SK-N-SH (cell line): ENCODE measurements around the gene OR51B6. TPM values are rescaled to one million over a fixed set of nuclear protein-coding genes. Genes with fewer than 3 reads are reported as not detected.

Experiments used
- CTCF ChIA-PET: fragments of 300-600, 350-600 bp; formaldehyde crosslinking; extraction: SDS; loops from one replicate; lab custom pipeline; 2021; lab: Yijun Ruan, JAX
- POLR2A ChIA-PET: fragments of 350-600 bp; sonication (Branson Sonifier 250); formaldehyde crosslinking; extraction: SDS; loops from one replicate; lab custom pipeline; 2020; ENCODE audit warnings: antibody characterized with exemption, inconsistent platforms; lab: Yijun Ruan, JAX
- DNase-seq: peaks from one replicate; pipeline ENCODE4 v3.0.0; 2012
- H2AFZ ChIP-seq: fragments of 200-600 bp; sonication (generic); 2 replicates; pipeline ENCODE4 v1.8.1; 2016; ENCODE audit warnings: antibody characterized with exemption, mild to moderate bottlenecking, low read depth
- H3F3A ChIP-seq: fragments of 200-600 bp; sonication (generic); replicated peaks from 2 replicates; pipeline ENCODE3; 2016; ENCODE audit warnings: antibody characterized with exemption, mild to moderate bottlenecking; ENCODE audit not compliant: insufficient read depth
- H3K27ac ChIP-seq, 2 experiments: fragments of 200-500 bp in 1 of 2; fragments of 200-600 bp in 1 of 2; sonication (Bioruptor generic) in 1 of 2; sonication (generic), shearing (Covaris generic) in 1 of 2; 2 replicates each; pipeline versions ENCODE4 v1.5.1 to v1.6.1; 2014 to 2016; ENCODE audit warnings: low read depth in 2 of 2, inconsistent platforms in 1 of 2, low read length in 1 of 2, mild to moderate bottlenecking in 1 of 2, mixed read lengths in 1 of 2
- H3K27me3 ChIP-seq: fragments of 200-600 bp; sonication (generic), shearing (Covaris generic); 2 replicates; pipeline ENCODE4 v1.6.1; 2016; ENCODE audit warnings: mixed run types; ENCODE audit not compliant: insufficient read depth
- H3K36me3 ChIP-seq, 2 experiments: fragments of 200-500 bp in 1 of 2; fragments of 200-600 bp in 1 of 2; sonication (Bioruptor generic) in 1 of 2; sonication (generic) in 1 of 2; replicated peaks in 1 of 2; 2 replicates each; pipeline versions ENCODE3 to v1.5.1; 2014 to 2016; ENCODE audit warnings: low read length in 1 of 2, mild to moderate bottlenecking in 1 of 2; ENCODE audit not compliant: insufficient read depth in 2 of 2, control insufficient read depth in 1 of 2
- H3K4me1 ChIP-seq, 2 experiments: fragments of 200-500 bp in 1 of 2; fragments of 200-600 bp in 1 of 2; sonication (Bioruptor generic) in 1 of 2; sonication (generic), shearing (Covaris generic) in 1 of 2; 2 replicates each; pipeline versions ENCODE4 v1.5.1 to v1.6.1; 2014 to 2016; ENCODE audit warnings: low read depth in 1 of 2, low read length in 1 of 2, mixed run types in 1 of 2; ENCODE audit not compliant: insufficient read depth in 2 of 2, control insufficient read depth in 1 of 2
- H3K4me2 ChIP-seq: fragments of 200-600 bp; sonication (generic), shearing (Covaris generic); 2 replicates; pipeline ENCODE4 v1.6.1; 2017; ENCODE audit warnings: mixed run types
- H3K4me3 ChIP-seq, 2 experiments: fragments of 200-500 bp in 1 of 2; fragments of 200-600 bp in 1 of 2; sonication (Bioruptor generic) in 1 of 2; sonication (generic), shearing (Covaris generic) in 1 of 2; 2 replicates each; pipeline versions ENCODE4 v1.5.1 to v1.8.1; 2014 to 2016; ENCODE audit warnings: low read depth in 2 of 2, inconsistent platforms in 1 of 2, low read length in 1 of 2, mild to moderate bottlenecking in 1 of 2, mixed read lengths in 1 of 2, moderate library complexity in 1 of 2
- H3K79me2 ChIP-seq: fragments of 200-600 bp; sonication (generic); 2 replicates; pipeline ENCODE4 v1.8.1; 2017; ENCODE audit warnings: mild to moderate bottlenecking; ENCODE audit not compliant: insufficient read depth
- H3K9ac ChIP-seq: fragments of 200-600 bp; sonication (generic); 2 replicates; pipeline ENCODE4 v1.6.1; 2017; ENCODE audit warnings: mixed run types
- H3K9me2 ChIP-seq: fragments of 200-600 bp; sonication (generic); 2 replicates; pipeline ENCODE4 v1.6.1; 2017; ENCODE audit warnings: mixed run types
- H3K9me3 ChIP-seq: fragments of 200-600 bp; sonication (generic); 2 replicates; pipeline ENCODE4 v1.6.1; 2017; ENCODE audit warnings: mixed run types, mild to moderate bottlenecking, moderate library complexity
- H4K20me1 ChIP-seq: fragments of 200-600 bp; sonication (generic); 2 replicates; pipeline ENCODE4 v1.6.1; 2017; ENCODE audit warnings: mild to moderate bottlenecking, mixed run types; ENCODE audit not compliant: insufficient read depth
- EP300 ChIP-seq, 2 experiments: IDR thresholded peaks; 2 replicates each; pipeline versions ENCODE4 v1.4.0 to v1.6.1; 2012; ENCODE audit warnings: borderline replicate concordance in 1 of 2, low read depth in 1 of 2, low read length in 1 of 2
- EZH2phosphoT487 ChIP-seq: fragments of 200-600 bp; sonication (generic); IDR thresholded peaks from 2 replicates; pipeline ENCODE4 v1.6.1; 2017; ENCODE audit warnings: low read depth, mixed run types, mild to moderate bottlenecking, antibody characterized with exemption, moderate library complexity, borderline replicate concordance
- FOSL2 ChIP-seq: IDR thresholded peaks from 2 replicates; pipeline ENCODE4 v1.4.0; 2012; ENCODE audit warnings: low read depth, mild to moderate bottlenecking, moderate library complexity, borderline replicate concordance
- FOXJ3 ChIP-seq: sonication (generic); formaldehyde crosslinking; IDR thresholded peaks from 2 replicates; pipeline ENCODE4 v1.5.1; 2020; ENCODE audit warnings: mild to moderate bottlenecking, missing genetic modification reagents
- JUND ChIP-seq: IDR thresholded peaks from 2 replicates; pipeline ENCODE4 v1.4.0; 2012
- MAX ChIP-seq: IDR thresholded peaks from 2 replicates; pipeline ENCODE4 v1.4.0; 2012; ENCODE audit warnings: low read depth
- MEF2A ChIP-seq: IDR thresholded peaks from 2 replicates; pipeline ENCODE4 v1.4.0; 2012; ENCODE audit warnings: low read depth, borderline replicate concordance
- MXI1 ChIP-seq: IDR thresholded peaks from 2 replicates; pipeline ENCODE4 v1.6.1; 2012; ENCODE audit warnings: mild to moderate bottlenecking, low read depth, low read length, improper control_type of control experiment
- NFIC ChIP-seq: IDR thresholded peaks from 2 replicates; pipeline ENCODE4 v1.4.0; 2012; ENCODE audit warnings: borderline replicate concordance
- PBX3 ChIP-seq: IDR thresholded peaks from 2 replicates; pipeline ENCODE4; 2012
- POLR2AphosphoS5 ChIP-seq: IDR thresholded peaks from 2 replicates; pipeline ENCODE4 v1.6.1; 2012; ENCODE audit warnings: low read depth, low read length
- RXRA ChIP-seq: IDR thresholded peaks from 2 replicates; pipeline ENCODE4 v1.4.0; 2012; ENCODE audit warnings: low read depth, mild to moderate bottlenecking, borderline replicate concordance
- SIN3A ChIP-seq: IDR thresholded peaks from 2 replicates; pipeline ENCODE4 v1.6.1; 2012; ENCODE audit warnings: low read depth, mild to moderate bottlenecking, low read length, moderate library complexity, borderline replicate concordance
- TCF12 ChIP-seq: IDR thresholded peaks from 2 replicates; pipeline ENCODE4 v1.4.0; 2012
- TEAD4 ChIP-seq: IDR thresholded peaks from 2 replicates; pipeline ENCODE4 v1.4.0; 2012; ENCODE audit warnings: mild to moderate bottlenecking, borderline replicate concordance; ENCODE audit not compliant: insufficient read depth
- USF1 ChIP-seq: IDR thresholded peaks from 2 replicates; pipeline ENCODE4 v1.4.0; 2012; ENCODE audit warnings: low read depth, borderline replicate concordance
- YY1 ChIP-seq: IDR thresholded peaks from 2 replicates; pipeline ENCODE4 v1.4.0; 2012; ENCODE audit warnings: low read depth, mild to moderate bottlenecking
- WGBS: methylation state at CpG from one replicate; pipeline ENCODE4 v1.1.6; 2017; ENCODE audit warnings: low lambda C conversion rate; 5-methylcytosine and 5-hydroxymethylcytosine counted together
- polyA plus RNA-seq, 3 experiments: library from polyadenylated mRNA; depleted of rRNA; stranded (reverse); fragments of >200 nt; gene quantifications; 2 replicates each; pipeline ENCODE4 v1.2.3, GENCODE V29; 2012

Gene OR51B6
- polyA plus RNA-seq, 1 of the 3 experiments (the other 2 are of a cell fraction): not detected

GRCh38 chr11:5367448-5368074 lies 16.3 kb downstream of the OR51B6 start:
- DNase-seq: no peak
- TF ChIP-seq EZH2phosphoT487 (no peak), YY1 (peak; percentile 68; the same call in 1 of the 2 replicates), POLR2AphosphoS5 (no peak), MXI1 (no peak), SIN3A (no peak), RXRA (peak; percentile 78), JUND (peak; percentile 57), TCF12 (peak; percentile 73), EP300 (IDR thresholded peaks at IDR 0.05; ENCODE audit: borderline replicate concordance in 1 of 2, low read depth in 1 of 2, low read length in 1 of 2) (peak in 1 of 2 experiments; percentile 50; a peak in 2 of 4 replicates), MAX (0 out of 2 replicates have a peak, but pooled peaks have one; percentile 45), USF1 (no peak), PBX3 (peak; percentile 49; the same call in 1 of the 2 replicates), MEF2A (peak; percentile 87), NFIC (peak; percentile 87), FOSL2 (peak; percentile 51; the same call in 1 of the 2 replicates), FOXJ3 (CRISPR knock-in tag) (no peak), TEAD4 (peak; percentile 50; the same call in 1 of the 2 replicates)
- Histone ChIP-seq H3K9me3 (no peaks in the 10 kb centered on the region), H3K9me2 (no peaks in the 10 kb centered on the region), H3K79me2 (no peaks in the 10 kb centered on the region), H4K20me1 (no peaks in the 10 kb centered on the region), H3K36me3 (no peaks in the 10 kb centered on the region), H3K9ac (no peak overlapping the region), H3K4me2 (peak overlapping the region; percentile 57; the same call in 1 of the 2 replicates), H2AFZ (no peak overlapping the region), H3K27me3 (no peaks in the 10 kb centered on the region), H3F3A (peaks cover 27% of the 10 kb centered on the region), H3K27ac (peak overlapping the region in 1 of 2 experiments; percentile 73; a peak in 2 of 4 replicates), H3K4me1 (peaks cover 0 to 15% of the 10 kb centered on the region in 2 experiments; a peak in 1 of 4 replicates), H3K4me3 (peak overlapping the region in 1 of 2 experiments; percentile 8; a peak in 1 of 4 replicates)
- POLR2A ChIA-PET: no interaction called here
- 9% methylated on average over 2 of the region's 2 CpGs for WGBS
- CTCF ChIA-PET: no interaction called here
